ENCODE measurements around the gene LCN10. TPM values are rescaled to one million over a fixed set of nuclear protein-coding genes. Genes with fewer than 3 reads are reported as not detected.
A peak's percentile ranks its signal among the peaks of the same experiment; 100 is the strongest.
"Not testable (repeated sequence)": the region's sequence is repeated elsewhere in the genome, so short reads cannot be mapped to it uniquely, and the experiment has no call there.

Gene LCN10
- total RNA-seq, 2 donors from 2014 or later = 0.91 to 1.1 TPM

DNA sequence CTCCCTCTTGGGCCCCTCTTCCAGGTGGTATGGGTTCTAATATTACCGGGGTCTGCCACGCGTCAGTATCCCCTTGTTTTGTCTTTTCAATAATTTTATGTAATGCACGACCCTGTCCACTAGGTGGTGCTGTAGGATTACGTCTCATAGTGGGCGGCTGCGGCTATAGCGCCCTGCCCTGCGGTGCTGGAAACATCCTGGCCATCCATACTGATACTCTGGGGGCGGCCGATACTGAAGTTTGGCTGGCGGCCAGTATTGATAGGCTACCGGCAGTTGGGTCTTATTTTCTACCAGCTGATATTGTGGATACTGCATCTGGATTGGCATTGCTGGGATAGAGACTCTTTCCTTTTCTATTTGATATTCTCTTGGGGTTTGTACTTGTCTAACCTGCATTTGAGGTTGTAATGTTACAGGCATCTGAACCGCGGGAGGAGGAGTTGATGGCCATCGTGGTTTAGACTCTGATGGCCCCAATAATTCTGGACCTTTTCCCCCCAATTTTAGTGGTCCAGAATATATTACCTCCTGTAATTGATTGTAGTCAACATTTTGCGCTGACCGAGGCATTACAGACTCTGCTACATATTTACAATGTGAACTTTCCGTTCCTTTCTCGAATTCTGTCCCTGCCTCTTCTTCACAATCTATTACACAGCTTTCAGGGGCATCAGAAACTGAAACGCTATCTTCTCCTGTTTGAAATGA is 45.1 kb upstream of the LCN10 start:
- TF ChIP-seq, protein P1, sequence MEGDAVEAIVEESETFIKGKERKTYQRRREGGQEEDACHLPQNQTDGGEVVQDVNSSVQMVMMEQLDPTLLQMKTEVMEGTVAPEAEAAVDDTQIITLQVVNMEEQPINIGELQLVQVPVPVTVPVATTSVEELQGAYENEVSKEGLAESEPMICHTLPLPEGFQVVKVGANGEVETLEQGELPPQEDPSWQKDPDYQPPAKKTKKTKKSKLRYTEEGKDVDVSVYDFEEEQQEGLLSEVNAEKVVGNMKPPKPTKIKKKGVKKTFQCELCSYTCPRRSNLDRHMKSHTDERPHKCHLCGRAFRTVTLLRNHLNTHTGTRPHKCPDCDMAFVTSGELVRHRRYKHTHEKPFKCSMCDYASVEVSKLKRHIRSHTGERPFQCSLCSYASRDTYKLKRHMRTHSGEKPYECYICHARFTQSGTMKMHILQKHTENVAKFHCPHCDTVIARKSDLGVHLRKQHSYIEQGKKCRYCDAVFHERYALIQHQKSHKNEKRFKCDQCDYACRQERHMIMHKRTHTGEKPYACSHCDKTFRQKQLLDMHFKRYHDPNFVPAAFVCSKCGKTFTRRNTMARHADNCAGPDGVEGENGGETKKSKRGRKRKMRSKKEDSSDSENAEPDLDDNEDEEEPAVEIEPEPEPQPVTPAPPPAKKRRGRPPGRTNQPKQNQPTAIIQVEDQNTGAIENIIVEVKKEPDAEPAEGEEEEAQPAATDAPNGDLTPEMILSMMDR (conservative IDR thresholded peaks at IDR 0.05) = peak; percentile 87
- H3K4me1 ChIP-seq (ENCODE audit: control insufficient read depth, insufficient read depth, low read length) = peaks cover 21% of the 10 kb centered on the region
- Mint-ChIP-seq H3K9me3 (no peaks in the 10 kb centered on the region), H3K36me3 (ENCODE audit: low read depth) (peaks cover 3% of the 10 kb centered on the region), H3K27me3 (ENCODE audit: insufficient read depth) (no peaks in the 10 kb centered on the region), H3K27ac (peak overlapping the region; percentile 98), H3K4me1 (peaks cover 27% of the 10 kb centered on the region), H3K4me3 (peak overlapping the region; percentile 41)
- 37 to 39% methylated on average over 17 to 21 of the region's 21 CpGs for WGBS, 2 experiments (ENCODE audit: insufficient coverage in 1 of 2, insufficient read length in 1 of 2)
- peak overlapping the region; percentile 8 for H3K27ac ChIP-seq (ENCODE audit: low read depth, low read length)
- DNase-seq = peak; percentile 90
- H3K9me3 ChIP-seq (ENCODE audit: control insufficient read depth, low read length) = no peaks in the 10 kb centered on the region
- H3K4me3 ChIP-seq (ENCODE audit: low read length) = peak overlapping the region; percentile 66
- H3K27me3 ChIP-seq (ENCODE audit: control insufficient read depth, insufficient read depth, low read length, poor library complexity, severe bottlenecking) = no peaks in the 10 kb centered on the region
- H3K36me3 ChIP-seq (ENCODE audit: control insufficient read depth, insufficient read depth, low read length) = peaks cover 10% of the 10 kb centered on the region
- peak overlapping the region; percentile 64 for H3K9ac ChIP-seq (ENCODE audit: extremely low read depth, low read length, poor library complexity, severe bottlenecking)

DNA sequence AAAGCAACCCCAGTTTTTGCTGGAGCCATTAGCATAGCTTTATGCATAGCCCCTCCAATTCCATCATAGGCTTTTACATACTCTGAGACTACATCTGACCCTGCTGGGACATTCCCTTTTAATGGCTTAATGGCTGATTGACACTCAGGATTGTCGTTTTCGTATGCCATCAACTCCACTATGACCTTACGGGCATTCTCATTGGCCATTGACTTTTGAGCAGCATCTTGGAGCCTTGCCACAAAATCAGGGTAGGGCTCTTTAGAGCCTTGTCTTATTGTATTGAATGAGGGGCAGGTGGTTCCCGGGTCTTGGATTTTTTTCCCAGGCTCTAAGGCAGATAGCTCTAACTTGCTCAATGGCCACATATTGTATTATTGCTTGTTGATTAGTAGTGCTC is 44.2 kb upstream of the LCN10 start:
- not testable (repeated sequence) for H3K36me3 Mint-ChIP-seq (ENCODE audit: low read depth); H3K27me3 ChIP-seq (ENCODE audit: control insufficient read depth, insufficient read depth, low read length, poor library complexity, severe bottlenecking); H3K27me3 Mint-ChIP-seq (ENCODE audit: insufficient read depth); H3K27ac ChIP-seq (ENCODE audit: low read depth, low read length); H3K27ac Mint-ChIP-seq; H3K4me3 Mint-ChIP-seq; DNase-seq; H3K36me3 ChIP-seq (ENCODE audit: control insufficient read depth, insufficient read depth, low read length); H3K9me3 ChIP-seq (ENCODE audit: control insufficient read depth, low read length); H3K4me3 ChIP-seq (ENCODE audit: low read length); H3K9me3 Mint-ChIP-seq; H3K9ac ChIP-seq (ENCODE audit: extremely low read depth, low read length, poor library complexity, severe bottlenecking)
- peaks cover 14% of the 10 kb centered on the region for H3K4me1 ChIP-seq (ENCODE audit: control insufficient read depth, insufficient read depth, low read length)
- WGBS, 2 experiments (ENCODE audit: insufficient coverage in 1 of 2, insufficient read length in 1 of 2) = 55 to 69% methylated on average over 2 to 4 of the region's 4 CpGs
- H3K4me1 Mint-ChIP-seq = peaks cover 26% of the 10 kb centered on the region

DNA sequence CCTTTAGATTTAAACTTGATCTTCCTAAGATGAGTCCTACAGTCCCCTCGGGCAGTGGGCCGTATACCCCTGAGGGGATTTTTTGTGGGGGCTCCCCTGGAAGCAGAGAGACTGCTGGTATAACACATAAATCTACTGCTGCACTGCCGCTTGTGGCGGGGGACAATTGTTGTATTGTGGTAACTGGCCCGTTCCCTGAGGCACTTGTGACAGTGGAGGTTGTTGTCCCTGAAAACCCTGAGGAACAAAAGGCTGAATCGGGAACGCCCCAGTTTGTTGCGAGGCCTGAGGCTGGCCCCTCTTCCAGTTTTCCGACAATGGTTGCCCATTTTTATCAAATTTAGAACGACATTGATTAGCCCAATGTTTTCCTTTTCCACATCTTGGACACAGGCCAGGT is 43.7 kb upstream of the LCN10 start:
- Histone ChIP-seq H3K27me3 (ENCODE audit: control insufficient read depth, insufficient read depth, low read length, poor library complexity, severe bottlenecking) (no peaks in the 10 kb centered on the region), H3K9ac (ENCODE audit: extremely low read depth, low read length, poor library complexity, severe bottlenecking) (no peak overlapping the region), H3K4me1 (ENCODE audit: control insufficient read depth, insufficient read depth, low read length) (peaks cover 14% of the 10 kb centered on the region), H3K9me3 (ENCODE audit: control insufficient read depth, low read length) (no peaks in the 10 kb centered on the region), H3K4me3 (ENCODE audit: low read length) (no peak overlapping the region), H3K36me3 (ENCODE audit: control insufficient read depth, insufficient read depth, low read length) (no peaks in the 10 kb centered on the region), H3K27ac (ENCODE audit: low read depth, low read length) (no peak overlapping the region)
- TF ChIP-seq, protein P1 (conservative IDR thresholded peaks at IDR 0.05) = no peak
- Mint-ChIP-seq H3K36me3 (ENCODE audit: low read depth) (no peaks in the 10 kb centered on the region), H3K27me3 (ENCODE audit: insufficient read depth) (no peaks in the 10 kb centered on the region), H3K4me3 (no peak overlapping the region), H3K9me3 (no peaks in the 10 kb centered on the region), H3K27ac (no peak overlapping the region), H3K4me1 (peaks cover 30% of the 10 kb centered on the region)
- 83 to 92% methylated on average over 6 to 10 of the region's 10 CpGs for WGBS, 2 experiments (ENCODE audit: insufficient coverage in 1 of 2, insufficient read length in 1 of 2)
- no peak for DNase-seq

DNA sequence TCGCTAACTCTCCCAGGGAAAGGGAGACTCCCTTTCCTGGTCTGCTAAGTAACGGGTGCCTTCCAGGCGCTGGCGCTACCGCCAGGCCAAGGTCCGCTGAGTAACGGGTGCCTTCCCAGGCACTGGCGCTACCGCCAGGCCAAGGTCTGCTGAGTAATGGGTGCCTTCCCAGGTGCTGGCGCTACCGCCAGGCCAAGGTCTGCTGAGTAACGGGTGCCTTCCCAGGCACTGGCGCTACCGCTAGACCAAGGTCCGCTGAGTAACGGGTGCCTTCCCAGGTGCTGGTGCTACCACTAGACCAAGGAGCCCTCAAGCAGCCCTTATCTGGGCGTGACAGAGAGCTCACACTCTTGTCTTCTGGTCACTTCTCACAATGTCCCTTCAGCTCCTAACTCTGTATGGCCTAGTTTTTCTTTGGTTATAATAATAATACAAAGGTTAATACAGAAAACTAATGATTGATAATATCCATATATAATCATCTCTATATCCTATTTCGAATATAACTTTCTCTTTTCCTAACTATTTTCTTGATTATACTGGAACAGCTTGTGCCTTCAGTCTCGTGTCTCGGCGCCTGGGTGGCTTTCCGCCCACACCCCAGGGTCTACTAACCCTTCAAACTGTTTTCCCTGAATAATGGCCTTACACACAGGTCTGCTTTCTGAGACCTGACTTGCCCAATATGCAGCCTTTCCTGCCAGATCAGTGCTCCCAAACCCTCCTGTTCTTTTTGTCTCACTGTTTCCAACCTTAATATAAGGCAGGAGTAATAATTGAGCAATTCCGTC is 43.0 kb upstream of the LCN10 start:
- not testable (repeated sequence) for DNase-seq; H3K27me3 Mint-ChIP-seq (ENCODE audit: insufficient read depth); H3K9me3 Mint-ChIP-seq; H3K4me3 ChIP-seq (ENCODE audit: low read length); H3K9me3 ChIP-seq (ENCODE audit: control insufficient read depth, low read length); H3K9ac ChIP-seq (ENCODE audit: extremely low read depth, low read length, poor library complexity, severe bottlenecking); H3K36me3 ChIP-seq (ENCODE audit: control insufficient read depth, insufficient read depth, low read length); H3K27ac Mint-ChIP-seq; H3K27me3 ChIP-seq (ENCODE audit: control insufficient read depth, insufficient read depth, low read length, poor library complexity, severe bottlenecking); H3K4me3 Mint-ChIP-seq; H3K27ac ChIP-seq (ENCODE audit: low read depth, low read length); H3K36me3 Mint-ChIP-seq (ENCODE audit: low read depth)
- H3K4me1 Mint-ChIP-seq = peaks cover 37% of the 10 kb centered on the region
- peaks cover 14% of the 10 kb centered on the region for H3K4me1 ChIP-seq (ENCODE audit: control insufficient read depth, insufficient read depth, low read length)
- 92 to 97% methylated on average over 20 to 23 of the region's 23 CpGs for WGBS, 2 experiments (ENCODE audit: insufficient coverage in 1 of 2, insufficient read length in 1 of 2)
